Measurements from ENCODE around the gene CRY2. TPM values are rescaled to one million over a fixed set of nuclear protein-coding genes. Genes with fewer than 3 reads are reported as not detected.
A peak's percentile ranks its signal among the peaks of the same experiment; 100 is the strongest.

Gene CRY2
- total RNA-seq, 1 donor from 2014 or later, result 8.5 TPM

DNA sequence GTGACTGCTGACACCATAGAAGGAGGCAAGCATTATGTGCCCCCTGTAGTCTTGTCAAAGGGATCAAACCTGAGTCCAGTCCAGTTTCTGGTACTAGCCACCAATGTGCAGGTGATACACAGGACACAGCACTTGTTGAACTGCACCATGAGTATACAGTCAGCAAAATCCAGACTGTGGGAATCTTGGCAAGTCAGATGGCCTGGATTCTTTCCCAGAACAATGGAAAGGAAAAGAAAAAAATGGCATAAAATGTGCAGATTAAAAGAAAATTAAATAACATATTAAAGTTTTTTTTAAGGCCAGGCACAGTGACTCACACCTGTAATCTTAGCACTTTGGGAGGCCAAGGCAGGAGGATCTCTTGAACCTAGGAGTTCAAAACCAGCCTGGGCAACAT lies 16.8 kb downstream of the CRY2 start:
- H3K27me3 ChIP-seq (ENCODE audit: control insufficient read depth, insufficient read depth, low read length), result no peaks in the 10 kb centered on the region
- H3K4me3 ChIP-seq (ENCODE audit: low read depth, low read length), result no peak overlapping the region
- DNase-seq (ENCODE audit: low read depth), result no peak
- no peaks in the 10 kb centered on the region for H3K36me3 ChIP-seq (ENCODE audit: control insufficient read depth, insufficient read depth, low read length)
- TF ChIP-seq, protein P1, sequence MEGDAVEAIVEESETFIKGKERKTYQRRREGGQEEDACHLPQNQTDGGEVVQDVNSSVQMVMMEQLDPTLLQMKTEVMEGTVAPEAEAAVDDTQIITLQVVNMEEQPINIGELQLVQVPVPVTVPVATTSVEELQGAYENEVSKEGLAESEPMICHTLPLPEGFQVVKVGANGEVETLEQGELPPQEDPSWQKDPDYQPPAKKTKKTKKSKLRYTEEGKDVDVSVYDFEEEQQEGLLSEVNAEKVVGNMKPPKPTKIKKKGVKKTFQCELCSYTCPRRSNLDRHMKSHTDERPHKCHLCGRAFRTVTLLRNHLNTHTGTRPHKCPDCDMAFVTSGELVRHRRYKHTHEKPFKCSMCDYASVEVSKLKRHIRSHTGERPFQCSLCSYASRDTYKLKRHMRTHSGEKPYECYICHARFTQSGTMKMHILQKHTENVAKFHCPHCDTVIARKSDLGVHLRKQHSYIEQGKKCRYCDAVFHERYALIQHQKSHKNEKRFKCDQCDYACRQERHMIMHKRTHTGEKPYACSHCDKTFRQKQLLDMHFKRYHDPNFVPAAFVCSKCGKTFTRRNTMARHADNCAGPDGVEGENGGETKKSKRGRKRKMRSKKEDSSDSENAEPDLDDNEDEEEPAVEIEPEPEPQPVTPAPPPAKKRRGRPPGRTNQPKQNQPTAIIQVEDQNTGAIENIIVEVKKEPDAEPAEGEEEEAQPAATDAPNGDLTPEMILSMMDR (IDR thresholded peaks at IDR 0.05; ENCODE audit: insufficient read depth, low read length, poor library complexity, severe bottlenecking), result no peak

DNA sequence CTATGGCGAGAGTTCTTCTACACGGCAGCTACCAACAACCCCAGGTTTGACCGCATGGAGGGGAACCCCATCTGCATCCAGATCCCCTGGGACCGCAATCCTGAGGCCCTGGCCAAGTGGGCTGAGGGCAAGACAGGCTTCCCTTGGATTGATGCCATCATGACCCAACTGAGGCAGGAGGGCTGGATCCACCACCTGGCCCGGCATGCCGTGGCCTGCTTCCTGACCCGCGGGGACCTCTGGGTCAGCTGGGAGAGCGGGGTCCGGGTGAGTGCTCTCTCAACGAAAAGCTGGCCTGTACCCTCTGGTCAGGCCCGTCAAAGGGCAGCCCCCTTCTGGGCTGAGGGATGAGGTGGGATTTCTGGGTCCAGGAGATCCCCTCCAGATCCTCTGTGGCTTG lies 22.3 kb downstream of the CRY2 start:
- Histone ChIP-seq H3K4me3 (ENCODE audit: low read depth, low read length) (no peak overlapping the region), H3K36me3 (ENCODE audit: control insufficient read depth, insufficient read depth, low read length) (peaks cover 4% of the 10 kb centered on the region), H3K27me3 (ENCODE audit: control insufficient read depth, insufficient read depth, low read length) (no peaks in the 10 kb centered on the region)
- DNase-seq (ENCODE audit: low read depth), result no peak
- TF ChIP-seq, protein P1 (IDR thresholded peaks at IDR 0.05; ENCODE audit: insufficient read depth, low read length, poor library complexity, severe bottlenecking), result no peak

DNA sequence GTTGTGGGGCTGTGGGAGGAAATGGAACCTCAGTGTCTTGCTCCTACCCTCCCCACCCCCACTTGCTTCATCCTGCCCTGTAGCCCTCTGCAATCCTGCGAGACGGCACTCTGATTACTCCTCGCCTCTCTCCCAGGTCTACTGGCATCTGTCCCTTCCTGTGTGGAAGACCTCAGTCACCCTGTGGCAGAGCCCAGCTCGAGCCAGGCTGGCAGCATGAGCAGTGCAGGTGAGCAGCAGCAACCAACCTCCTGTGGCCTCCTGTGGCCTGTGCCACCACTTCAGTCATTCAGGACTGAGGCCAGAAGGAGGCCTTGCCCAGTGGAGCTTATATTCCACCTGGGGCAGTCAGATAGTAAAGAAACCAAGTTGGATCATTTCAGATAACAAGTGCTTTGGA lies 23.4 kb downstream of the CRY2 start:
- TF ChIP-seq, protein P1 (IDR thresholded peaks at IDR 0.05; ENCODE audit: insufficient read depth, low read length, poor library complexity, severe bottlenecking), result no peak
- no peaks in the 10 kb centered on the region for H3K27me3 ChIP-seq (ENCODE audit: control insufficient read depth, insufficient read depth, low read length)
- DNase-seq (ENCODE audit: low read depth), result no peak
- H3K4me3 ChIP-seq (ENCODE audit: low read depth, low read length), result no peak overlapping the region
- H3K36me3 ChIP-seq (ENCODE audit: control insufficient read depth, insufficient read depth, low read length), result peaks cover 5% of the 10 kb centered on the region

DNA sequence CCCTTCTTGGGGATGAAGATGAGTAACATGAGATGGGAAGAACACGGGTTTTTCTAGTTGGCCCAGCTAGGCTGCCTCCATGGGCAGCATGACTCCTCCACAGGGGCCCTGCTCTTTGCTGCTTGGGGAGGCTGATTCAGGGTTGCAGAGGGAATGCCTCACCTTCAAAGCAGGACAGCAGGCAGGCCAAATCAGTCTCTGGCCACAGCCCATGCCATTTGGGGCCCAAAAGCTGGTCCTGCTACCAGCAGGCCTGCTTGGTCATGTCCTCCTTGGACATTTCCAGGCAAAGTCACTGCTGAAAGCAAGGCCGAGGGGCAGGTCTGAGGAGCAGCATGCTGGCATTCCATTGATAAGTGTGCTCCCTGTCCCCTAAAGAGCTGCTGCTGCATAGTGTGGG lies 24.4 kb downstream of the CRY2 start:
- H3K36me3 ChIP-seq (ENCODE audit: control insufficient read depth, insufficient read depth, low read length), result peaks cover 5% of the 10 kb centered on the region
- TF ChIP-seq, protein P1 (IDR thresholded peaks at IDR 0.05; ENCODE audit: insufficient read depth, low read length, poor library complexity, severe bottlenecking), result no peak
- no peak for DNase-seq (ENCODE audit: low read depth)
- H3K4me3 ChIP-seq (ENCODE audit: low read depth, low read length), result no peak overlapping the region
- H3K27me3 ChIP-seq (ENCODE audit: control insufficient read depth, insufficient read depth, low read length), result no peaks in the 10 kb centered on the region

DNA sequence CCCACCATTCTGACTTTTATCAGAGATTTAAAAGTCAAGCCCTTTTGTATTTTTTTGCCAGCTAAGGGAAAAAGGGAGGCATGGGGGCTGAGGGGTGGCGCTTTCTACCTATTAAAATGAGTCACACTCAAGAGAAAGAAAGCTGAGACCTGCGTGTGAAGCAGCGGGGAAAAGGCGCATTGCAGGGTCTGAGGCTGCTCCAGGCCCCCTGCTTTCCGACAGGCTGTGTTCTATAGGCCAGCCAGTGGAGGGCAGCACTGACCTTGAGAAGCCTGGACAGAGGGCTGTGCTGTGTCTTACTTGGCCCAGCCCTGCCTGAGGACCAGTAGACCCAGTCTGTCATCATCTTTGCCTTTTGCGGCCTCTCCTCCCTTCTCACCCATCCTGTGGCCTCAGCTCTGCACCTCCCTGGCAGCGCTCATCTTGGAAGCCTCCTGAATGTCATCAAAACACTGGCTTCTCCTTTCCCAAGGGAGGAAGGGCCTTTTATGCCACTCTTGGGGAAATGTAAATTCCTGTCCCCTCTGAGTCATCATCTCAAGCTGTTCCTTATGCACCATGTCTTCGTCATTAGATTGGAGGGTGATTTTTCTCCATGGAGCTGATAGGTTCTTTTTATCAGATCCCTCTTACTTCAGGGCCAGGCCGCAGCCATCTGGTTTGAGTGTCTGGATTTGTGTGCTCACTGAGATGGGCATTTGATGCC lies 25.5 kb downstream of the CRY2 start:
- Histone ChIP-seq H3K4me3 (ENCODE audit: low read depth, low read length) (no peak overlapping the region), H3K27me3 (ENCODE audit: control insufficient read depth, insufficient read depth, low read length) (no peaks in the 10 kb centered on the region), H3K36me3 (ENCODE audit: control insufficient read depth, insufficient read depth, low read length) (peaks cover 5% of the 10 kb centered on the region)
- no peak for DNase-seq (ENCODE audit: low read depth)
- TF ChIP-seq, protein P1 (IDR thresholded peaks at IDR 0.05; ENCODE audit: insufficient read depth, low read length, poor library complexity, severe bottlenecking), result peak; percentile 70

DNA sequence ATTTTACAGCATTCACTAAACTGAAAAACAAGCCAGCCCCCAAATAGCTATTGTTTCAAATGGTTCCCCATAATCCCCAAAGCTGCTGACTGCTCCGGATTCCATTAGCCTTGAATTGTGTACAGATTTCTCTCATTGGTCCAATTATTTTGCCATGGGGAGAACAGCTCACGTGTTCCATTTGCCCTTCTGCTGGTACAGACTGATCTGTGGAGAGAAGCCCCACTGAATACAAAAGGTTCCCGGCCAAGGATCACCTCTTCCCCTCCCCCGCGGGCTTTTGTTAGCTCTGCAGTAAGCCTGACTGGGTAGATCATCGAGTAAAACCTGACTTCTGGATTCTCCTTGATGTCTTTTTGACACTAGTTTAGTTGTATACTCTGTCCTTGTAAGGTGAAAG lies 29.1 kb downstream of the CRY2 start:
- no peaks in the 10 kb centered on the region for H3K27me3 ChIP-seq (ENCODE audit: control insufficient read depth, insufficient read depth, low read length)
- H3K36me3 ChIP-seq (ENCODE audit: control insufficient read depth, insufficient read depth, low read length), result peaks cover 4% of the 10 kb centered on the region
- H3K4me3 ChIP-seq (ENCODE audit: low read depth, low read length), result no peak overlapping the region
- no peak for DNase-seq (ENCODE audit: low read depth)
- TF ChIP-seq, protein P1 (IDR thresholded peaks at IDR 0.05; ENCODE audit: insufficient read depth, low read length, poor library complexity, severe bottlenecking), result no peak
